ENCODE results near the gene LRRC8E. TPM values are rescaled to one million over a fixed set of nuclear protein-coding genes. Genes with fewer than 3 reads are reported as not detected.
A peak's percentile ranks its signal among the peaks of the same experiment; 100 is the strongest.

LRRC8E gene
- total and polyA plus RNA-seq, 10 of the 15 experiments (the other 5 are each of a cell fraction or from before 2014, with no cell fraction given) = 0.04 to 0.32 (median 0.25) TPM; not detected in 7

DNA sequence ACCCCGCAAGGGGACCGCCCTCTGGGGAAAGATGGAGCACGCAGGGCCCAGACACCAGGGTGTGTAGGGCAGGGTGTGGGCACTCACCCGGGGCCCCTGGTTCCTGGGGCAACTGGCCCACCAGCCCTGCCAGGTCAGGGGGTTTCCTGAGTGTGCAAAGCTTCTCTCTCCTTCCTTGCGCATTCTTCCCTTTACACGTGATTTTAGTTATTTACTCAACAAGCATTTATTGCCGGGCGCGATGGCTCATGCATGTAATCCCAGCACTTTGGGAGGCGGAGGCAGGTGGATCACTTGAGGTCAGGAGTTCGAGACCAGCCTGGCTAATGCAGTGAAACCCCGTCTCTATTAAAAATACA is 34.6 kb upstream of the LRRC8E start:
- H2AFZ ChIP-seq (ENCODE audit: control insufficient read depth, low read depth, low read length) = no peak overlapping the region
- ChIA-PET CTCF (interaction anchor here (0.7 to 2.5 kb wide), 5 partner anchors 15 to 285 kb away, joined by 3 to 12 read pairs (median 5); partner anchors contain the start of gene TIMM44), SMC1A (ENCODE audit: uncharacterized antibody, unreplicated experiment) (no interaction called here), POLR2A (interaction anchor here (0.6 kb wide), 1 partner anchor 141 kb away, joined by 5 read pairs; no protein-coding TSS in a partner anchor), RAD21 (ENCODE audit: unreplicated experiment) (no interaction called here)
- H3K4me3 ChIP-seq = no peak overlapping the region
- TF ChIP-seq STAT1 (conservative IDR thresholded peaks at IDR 0.05) (no peak), NR2C2 (IDR thresholded peaks at IDR 0.05; ENCODE audit: borderline replicate concordance, control insufficient read depth, insufficient read length, low read depth) (no peak), BMI1 (IDR thresholded peaks at IDR 0.05; ENCODE audit: borderline replicate concordance) (no peak)
- TF ChIP-seq, protein P1, sequence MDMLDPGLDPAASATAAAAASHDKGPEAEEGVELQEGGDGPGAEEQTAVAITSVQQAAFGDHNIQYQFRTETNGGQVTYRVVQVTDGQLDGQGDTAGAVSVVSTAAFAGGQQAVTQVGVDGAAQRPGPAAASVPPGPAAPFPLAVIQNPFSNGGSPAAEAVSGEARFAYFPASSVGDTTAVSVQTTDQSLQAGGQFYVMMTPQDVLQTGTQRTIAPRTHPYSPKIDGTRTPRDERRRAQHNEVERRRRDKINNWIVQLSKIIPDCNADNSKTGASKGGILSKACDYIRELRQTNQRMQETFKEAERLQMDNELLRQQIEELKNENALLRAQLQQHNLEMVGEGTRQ (IDR thresholded peaks at IDR 0.05; ENCODE audit: borderline replicate concordance, low read depth, low read length) = no peak
- TF ChIP-seq, protein P2, sequence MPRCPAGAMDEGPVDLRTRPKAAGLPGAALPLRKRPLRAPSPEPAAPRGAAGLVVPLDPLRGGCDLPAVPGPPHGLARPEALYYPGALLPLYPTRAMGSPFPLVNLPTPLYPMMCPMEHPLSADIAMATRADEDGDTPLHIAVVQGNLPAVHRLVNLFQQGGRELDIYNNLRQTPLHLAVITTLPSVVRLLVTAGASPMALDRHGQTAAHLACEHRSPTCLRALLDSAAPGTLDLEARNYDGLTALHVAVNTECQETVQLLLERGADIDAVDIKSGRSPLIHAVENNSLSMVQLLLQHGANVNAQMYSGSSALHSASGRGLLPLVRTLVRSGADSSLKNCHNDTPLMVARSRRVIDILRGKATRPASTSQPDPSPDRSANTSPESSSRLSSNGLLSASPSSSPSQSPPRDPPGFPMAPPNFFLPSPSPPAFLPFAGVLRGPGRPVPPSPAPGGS (IDR thresholded peaks at IDR 0.05; ENCODE audit: borderline replicate concordance, insufficient read depth, low read depth, low read length, poor library complexity, severe bottlenecking) = peak; percentile 46
- no peaks in the 10 kb centered on the region; the same call in 1 of the 2 replicates for H3K4me1 ChIP-seq (ENCODE audit: control insufficient read depth, insufficient read depth, low read length)
- ATAC-seq = peak; percentile 10; the same call in 2 of the 3 replicates
- H3K36me3 ChIP-seq (ENCODE audit: control insufficient read depth in 2 of 2, insufficient read depth in 2 of 2, low read length in 1 of 2) = no peaks in the 10 kb centered on the region
- WGBS (ENCODE audit: insufficient coverage, insufficient replicate concordance, low lambda C conversion rate, missing lambda C conversion rate) = 84% methylated on average over 12 of the region's 12 CpGs
- no TSS peak for BruUV-seq (replicated peaks)
- no peaks in the 10 kb centered on the region for H4K20me1 ChIP-seq (ENCODE audit: control insufficient read depth, insufficient read depth)
- H3K4me2 ChIP-seq (ENCODE audit: control insufficient read depth, insufficient read depth) = no peak overlapping the region
- H3K27me3 ChIP-seq (replicated peaks in 1 of 2; ENCODE audit: control insufficient read depth in 2 of 2, insufficient read depth in 2 of 2, low read length in 1 of 2) = no peaks in the 10 kb centered on the region
- no peak for FAIRE-seq
- intact Hi-C loops (cut with micrococcal nuclease; ENCODE audit: unreplicated experiment) (loop anchor here (1.0 kb wide), 1 partner anchor 72 kb away; no protein-coding TSS in a partner anchor), in situ Hi-C loops (cut with MboI) (no loop called here)
- H3K9me3 ChIP-seq (replicated peaks; ENCODE audit: control insufficient read depth, insufficient read depth, low read length) = no peaks in the 10 kb centered on the region
- no peaks in the 10 kb centered on the region for H3K79me2 ChIP-seq (ENCODE audit: control insufficient read depth, insufficient read depth, low read length)
- no peak overlapping the region for H3K9ac ChIP-seq (ENCODE audit: control insufficient read depth, insufficient read depth, low read length)
- DNase-seq (ENCODE audit: low read depth, low spot score) = no peak
- no peak overlapping the region for H3K27ac ChIP-seq (ENCODE audit: control insufficient read depth, insufficient read depth)
